ENCODE data around the gene FBXL20. TPM values are rescaled to one million over a fixed set of nuclear protein-coding genes. Genes with fewer than 3 reads are reported as not detected.

Gene FBXL20
- total RNA-seq, 1 experiment from 2014 or later, result 17.2 TPM

GRCh38 chr17:39225959-39226683 is 175.3 kb downstream of the FBXL20 start:
- Histone ChIP-seq H3K9me3 (ENCODE audit: control insufficient read depth in 1 of 2, insufficient read depth in 1 of 2, low read depth in 1 of 2, low read length in 2 of 2) (no peaks in the 10 kb centered on the region), H3K27ac (ENCODE audit: low read depth, low read length) (no peak overlapping the region), H3K4me2 (ENCODE audit: low read length) (no peak overlapping the region), H3K9me2 (ENCODE audit: insufficient read depth) (no peaks in the 10 kb centered on the region), H3K4me3 (replicated peaks in 1 of 2; ENCODE audit: low read depth in 1 of 2, low read length in 2 of 2) (no peak overlapping the region), H3K79me2 (ENCODE audit: insufficient read depth, low read length) (no peaks in the 10 kb centered on the region), H3K36me3 (ENCODE audit: control insufficient read depth in 1 of 2, insufficient read depth in 2 of 2, low read length in 2 of 2) (no peaks in the 10 kb centered on the region), H3K4me1 (ENCODE audit: control insufficient read depth in 1 of 2, insufficient read depth in 2 of 2, low read length in 2 of 2) (peaks cover 7 to 16% of the 10 kb centered on the region in 2 experiments; a peak in 3 of 4 replicates), H4K20me1 (ENCODE audit: insufficient read depth) (no peaks in the 10 kb centered on the region), H3K9ac (ENCODE audit: low read length) (no peak overlapping the region), H2AFZ (ENCODE audit: low read depth, low read length, poor library complexity, severe bottlenecking) (no peak overlapping the region), H3K27me3 (ENCODE audit: insufficient read depth, low read length) (no peaks in the 10 kb centered on the region)
- CTCF ChIA-PET, result no interaction called here
- BruUV-seq (replicated peaks), result no TSS peak
- TF ChIP-seq REST (IDR thresholded peaks at IDR 0.05; ENCODE audit: low read depth) (no peak), CEBPB (IDR thresholded peaks at IDR 0.05; ENCODE audit: low read depth) (no peak), ELF1 (IDR thresholded peaks at IDR 0.05; ENCODE audit: borderline replicate concordance, low read depth) (no peak), ZBTB33 (IDR thresholded peaks at IDR 0.05; ENCODE audit: extremely low read depth, insufficient replicate concordance, low read length) (no peak), FOSL1 (IDR thresholded peaks at IDR 0.05; ENCODE audit: low read depth) (no peak), SP1 (IDR thresholded peaks at IDR 0.05; ENCODE audit: low read depth) (no peak), EGR1 (IDR thresholded peaks at IDR 0.05; ENCODE audit: low read depth) (no peak), YY1 (IDR thresholded peaks at IDR 0.05; ENCODE audit: extremely low read depth, insufficient replicate concordance, low read depth, low read length) (no peak), ATF3 (IDR thresholded peaks at IDR 0.05) (no peak), ZFX (IDR thresholded peaks at IDR 0.05) (no peak), TCF7L2 (IDR thresholded peaks at IDR 0.05; ENCODE audit: borderline replicate concordance, extremely low read depth, insufficient read depth, insufficient read length) (no peak), RAD21 (IDR thresholded peaks at IDR 0.05; ENCODE audit: low read depth) (no peak), EZH2phosphoT487 (IDR thresholded peaks at IDR 0.05; ENCODE audit: borderline replicate concordance) (no peak), SRF (IDR thresholded peaks at IDR 0.05; ENCODE audit: low read depth) (no peak), CBX3 (IDR thresholded peaks at IDR 0.05; ENCODE audit: low read depth) (no peak), JUND (IDR thresholded peaks at IDR 0.05) (no peak)
- POLR2A ChIA-PET, result no interaction called here
- ATAC-seq (no peak), DNase-seq (ENCODE audit: low read depth, low spot score) (no peak)
- intact Hi-C loops (cut with micrococcal nuclease), result no loop called here
- RAD21 ChIA-PET (ENCODE audit: low non-redundant PET in 1 of 2, low total read pairs in 2 of 2, uncharacterized antibody in 2 of 2, unreplicated experiment in 2 of 2), result no interaction called here

Data from HCT116 (cell line).